HepG2 (cell line): ENCODE measurements around the gene PLD6.

ENCODE experiments used
- CCAR2 ChIP-seq: fragments of 200-400 bp; formaldehyde crosslinking; optimal IDR thresholded peaks from 2 replicates; pipeline ENCODE3; 2018; ENCODE audit warnings: low read depth, mild to moderate bottlenecking, low read length, moderate library complexity
- FOXM1 ChIP-seq: sonication (generic); formaldehyde crosslinking; IDR thresholded peaks from 2 replicates; pipeline ENCODE4 v1.5.0; 2020; ENCODE audit warnings: missing genetic modification reagents
- HINFP ChIP-seq: sonication (generic); formaldehyde crosslinking; IDR thresholded peaks from 2 replicates; pipeline ENCODE4 v1.4.0; 2020; ENCODE audit warnings: low read depth, mild to moderate bottlenecking, missing genetic modification reagents
- HOXA7 ChIP-seq: sonication (generic); formaldehyde crosslinking; IDR thresholded peaks from 2 replicates; pipeline ENCODE4 v1.8.1; 2022; ENCODE audit warnings: mild to moderate bottlenecking, missing genetic modification reagents, moderate library complexity
- POLR2A ChIP-seq, 2 experiments: IDR thresholded peaks; 2 replicates each; pipeline ENCODE4 v1.6.1; 2011; ENCODE audit warnings: low read depth in 2 of 2, low read length in 2 of 2, mild to moderate bottlenecking in 1 of 2, moderate library complexity in 1 of 2; ENCODE audit not compliant: insufficient read depth in 1 of 2
- SRSF9 ChIP-seq: fragments of 200-400 bp; formaldehyde crosslinking; IDR thresholded peaks from 2 replicates; pipeline ENCODE4 v1.6.1; 2018; ENCODE audit warnings: borderline replicate concordance, mild to moderate bottlenecking, low read depth, low read length; ENCODE audit not compliant: insufficient read depth, poor library complexity, severe bottlenecking
- YY1 ChIP-seq: IDR thresholded peaks from 2 replicates; pipeline ENCODE4 v1.6.1; 2011; ENCODE audit warnings: low read length, low read depth, moderate library complexity, mild to moderate bottlenecking; ENCODE audit not compliant: insufficient read depth, insufficient replicate concordance
- ZSCAN29 ChIP-seq: sonication (generic); formaldehyde crosslinking; conservative IDR thresholded peaks from 2 replicates; pipeline ENCODE4 v1.4.0; 2020; ENCODE audit warnings: mild to moderate bottlenecking, missing genetic modification reagents
- TF ChIP-seq, protein P1 (sequence below): sonication (generic); formaldehyde crosslinking; IDR thresholded peaks from 2 replicates; pipeline ENCODE4 v1.4.0; 2020; ENCODE audit warnings: missing genetic modification reagents
- TF ChIP-seq, protein P2 (sequence below): IDR thresholded peaks from 2 replicates; pipeline ENCODE4 v1.6.1; 2016; ENCODE audit warnings: low read depth, control low read depth

DNA sequence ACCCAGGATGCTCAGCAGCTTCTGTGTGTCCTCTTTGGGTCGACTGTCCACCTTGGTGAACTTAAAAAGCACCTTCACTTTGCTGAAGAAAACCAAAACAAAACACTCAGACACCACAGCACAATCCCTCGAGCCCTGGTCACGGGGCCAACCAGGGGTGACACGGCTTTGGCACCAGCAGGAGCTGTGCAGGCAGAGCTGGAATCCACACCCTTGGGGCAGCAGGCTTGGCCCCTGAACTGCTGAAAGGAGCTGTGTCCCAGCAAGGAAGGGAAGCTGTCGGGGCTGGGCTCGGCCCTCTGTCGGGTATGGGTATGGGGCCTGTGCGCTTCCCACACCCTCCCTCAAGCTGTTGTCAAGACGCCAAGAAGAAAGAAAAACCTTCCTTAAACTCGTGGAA lies 7.6 kb upstream of the PLD6 start:
- TF ChIP-seq YY1 (no peak), SRSF9 (no peak), CCAR2 (no peak), ZSCAN29 (no peak), POLR2A (IDR thresholded peaks at IDR 0.05; ENCODE audit: insufficient read depth in 1 of 2, low read depth in 2 of 2, low read length in 2 of 2) (no peak), HOXA7 (CRISPR knock-in tag) (no peak), HINFP (no peak), FOXM1 (CRISPR knock-in tag) (no peak)
- TF ChIP-seq, protein P1, sequence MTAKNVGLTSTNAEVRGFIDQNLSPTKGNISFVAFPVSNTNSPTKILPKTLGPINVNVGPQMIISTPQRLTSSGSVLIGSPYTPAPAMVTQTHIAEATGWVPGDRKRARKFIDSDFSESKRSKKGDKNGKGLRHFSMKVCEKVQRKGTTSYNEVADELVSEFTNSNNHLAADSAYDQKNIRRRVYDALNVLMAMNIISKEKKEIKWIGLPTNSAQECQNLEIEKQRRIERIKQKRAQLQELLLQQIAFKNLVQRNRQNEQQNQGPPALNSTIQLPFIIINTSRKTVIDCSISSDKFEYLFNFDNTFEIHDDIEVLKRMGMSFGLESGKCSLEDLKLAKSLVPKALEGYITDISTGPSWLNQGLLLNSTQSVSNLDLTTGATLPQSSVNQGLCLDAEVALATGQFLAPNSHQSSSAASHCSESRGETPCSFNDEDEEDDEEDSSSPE: no peak
- TF ChIP-seq, protein P2, sequence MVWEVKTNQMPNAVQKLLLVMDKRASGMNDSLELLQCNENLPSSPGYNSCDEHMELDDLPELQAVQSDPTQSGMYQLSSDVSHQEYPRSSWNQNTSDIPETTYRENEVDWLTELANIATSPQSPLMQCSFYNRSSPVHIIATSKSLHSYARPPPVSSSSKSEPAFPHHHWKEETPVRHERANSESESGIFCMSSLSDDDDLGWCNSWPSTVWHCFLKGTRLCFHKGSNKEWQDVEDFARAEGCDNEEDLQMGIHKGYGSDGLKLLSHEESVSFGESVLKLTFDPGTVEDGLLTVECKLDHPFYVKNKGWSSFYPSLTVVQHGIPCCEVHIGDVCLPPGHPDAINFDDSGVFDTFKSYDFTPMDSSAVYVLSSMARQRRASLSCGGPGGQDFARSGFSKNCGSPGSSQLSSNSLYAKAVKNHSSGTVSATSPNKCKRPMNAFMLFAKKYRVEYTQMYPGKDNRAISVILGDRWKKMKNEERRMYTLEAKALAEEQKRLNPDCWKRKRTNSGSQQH (CRISPR knock-in tag): no peak
